Amniotic epithelial cell (primary cell): ENCODE measurements around the gene AGBL5.
A peak's percentile ranks its signal among the peaks of the same experiment; 100 is the strongest.
"Not testable (repeated sequence)": the region's sequence is repeated elsewhere in the genome, so short reads cannot be mapped to it uniquely, and the experiment has no call there.

ENCODE experiments used
- DNase-seq: peaks from one replicate; pipeline ENCODE4 v3.0.0-alpha.2; 2010; ENCODE audit warnings: low read depth

The AGBL5 gene

GRCh38 chr2:27051902-27052645, 606 bp downstream of the AGBL5 start:
- DNase-seq, result no peak

GRCh38 chr2:27053321-27053720, 1.9 kb downstream of the AGBL5 start:
- no peak for DNase-seq

GRCh38 chr2:27053776-27054175, 2.3 kb downstream of the AGBL5 start:
- DNase-seq, result no peak

- no peak for DNase-seq
Measured at GRCh38 chr2:27054721-27055120, 3.3 kb downstream of the AGBL5 start.

GRCh38 chr2:27057184-27057583, 5.7 kb downstream of the AGBL5 start:
- DNase-seq, result no peak

GRCh38 chr2:27058210-27058609, 6.7 kb downstream of the AGBL5 start:
- no peak for DNase-seq

GRCh38 chr2:27059141-27059820, 7.8 kb downstream of the AGBL5 start:
- no peak for DNase-seq

GRCh38 chr2:27060323-27060722, 8.9 kb downstream of the AGBL5 start:
- DNase-seq, result no peak

- no peak for DNase-seq
Measured at GRCh38 chr2:27065128-27065527, 13.7 kb downstream of the AGBL5 start.

GRCh38 chr2:27067385-27067784, 15.9 kb downstream of the AGBL5 start:
- DNase-seq, result no peak

- DNase-seq, result no peak
Measured at GRCh38 chr2:27069436-27069835, 18.0 kb downstream of the AGBL5 start.

- no peak for DNase-seq
Measured at GRCh38 chr2:27069961-27070618, 18.6 kb downstream of the AGBL5 start.

GRCh38 chr2:27070653-27071276, 19.3 kb downstream of the AGBL5 start:
- DNase-seq, result no peak

- peak; percentile 91 for DNase-seq
Measured at GRCh38 chr2:27071277-27071989, 20.0 kb downstream of the AGBL5 start, which contains the start of gene OST4. Gene OST4 (minus strand): TSS chr2:27071654.

GRCh38 chr2:27071990-27072830, 20.7 kb downstream of the AGBL5 start:
- DNase-seq, result peak; percentile 65

- peak; percentile 21 for DNase-seq
Measured at GRCh38 chr2:27072920-27073319, 21.5 kb downstream of the AGBL5 start.

GRCh38 chr2:27073782-27074181, 22.3 kb downstream of the AGBL5 start:
- DNase-seq, result no peak

- DNase-seq, result no peak
Measured at GRCh38 chr2:27074738-27075565, 23.5 kb downstream of the AGBL5 start.

GRCh38 chr2:27075566-27075871, 24.1 kb downstream of the AGBL5 start:
- not testable (repeated sequence) for DNase-seq

- no peak for DNase-seq
Measured at GRCh38 chr2:27076323-27076722, 24.9 kb downstream of the AGBL5 start.
